SH-SY5Y (cell line): Measurements from ENCODE around the gene PRKG1.

Experiments used
- GATA2 ChIP-seq: IDR thresholded peaks from 2 replicates; pipeline ENCODE4 v1.6.1; 2011; ENCODE audit warnings: mild to moderate bottlenecking, low read depth, low read length
- GATA3 ChIP-seq: IDR thresholded peaks from 2 replicates; pipeline ENCODE4 v1.6.1; 2011; ENCODE audit warnings: low read depth, mild to moderate bottlenecking, low read length, moderate library complexity

- no peak for TF ChIP-seq GATA3
- TF ChIP-seq GATA2 = no peak
These were observed 944.8 kb downstream of the PRKG1 start for GRCh38 chr10:52019077-52019555.
